HG03159 (cell line): Measurements from ENCODE around the gene TANC1.

ENCODE experiments used
- ATAC-seq: cut with Tn5 transposase; IDR thresholded peaks from one replicate; pipeline ENCODE4 v1.9.1; 2021; ENCODE audit warnings: mild to moderate bottlenecking, moderate library complexity; ENCODE audit not compliant: unreplicated experiment

The TANC1 gene

GRCh38 chr2:159243529-159243928 is 275.1 kb downstream of the TANC1 start:
- ATAC-seq: no peak

GRCh38 chr2:159246325-159246988 is 278.0 kb downstream of the TANC1 start:
- no peak for ATAC-seq

- no peak for ATAC-seq
These were observed 281.7 kb downstream of the TANC1 start for GRCh38 chr2:159249990-159250715.

- ATAC-seq: no peak
These were observed 283.1 kb downstream of the TANC1 start for GRCh38 chr2:159251296-159252173.

- ATAC-seq: no peak
These were observed 284.5 kb downstream of the TANC1 start for GRCh38 chr2:159252905-159253304.

GRCh38 chr2:159256159-159256558 is 287.7 kb downstream of the TANC1 start:
- ATAC-seq: no peak

- no peak for ATAC-seq
These were observed 293.8 kb downstream of the TANC1 start for GRCh38 chr2:159262226-159262625.

- ATAC-seq: no peak
These were observed 294.5 kb downstream of the TANC1 start for GRCh38 chr2:159262904-159263303.

GRCh38 chr2:159265171-159265576 is 296.7 kb downstream of the TANC1 start:
- no peak for ATAC-seq

- ATAC-seq: peak; percentile 79
These were observed 298.1 kb downstream of the TANC1 start for GRCh38 chr2:159266554-159266953.

GRCh38 chr2:159267921-159268320 is 299.5 kb downstream of the TANC1 start:
- ATAC-seq: no peak

DNA sequence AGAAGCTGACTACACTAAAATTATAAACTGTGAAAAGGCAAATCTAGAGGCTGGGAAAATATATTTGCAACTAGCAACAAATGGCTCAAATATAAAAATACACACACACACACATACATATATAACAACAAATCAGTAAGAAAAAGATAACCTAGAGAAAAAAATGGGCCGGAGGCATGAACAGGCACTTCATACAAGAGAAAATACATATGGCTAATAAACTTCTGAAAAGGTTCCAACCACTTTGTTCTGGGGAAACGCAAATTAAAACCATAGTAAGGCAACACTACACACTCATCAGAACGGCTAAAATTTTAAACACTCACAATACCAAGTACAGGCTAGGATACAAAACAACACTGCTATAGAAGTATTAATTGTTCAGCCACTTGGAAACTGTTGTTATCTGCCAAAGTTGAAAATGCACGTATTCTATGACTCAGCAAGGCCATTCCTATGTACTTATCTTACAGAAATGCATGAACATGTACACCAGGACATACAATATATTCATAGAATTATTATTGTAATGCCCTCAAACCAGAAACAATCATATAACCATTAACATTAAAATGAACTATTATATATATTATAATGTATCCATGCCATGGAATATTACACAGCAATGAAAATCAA is 302.4 kb downstream of the TANC1 start:
- ATAC-seq: no peak

DNA sequence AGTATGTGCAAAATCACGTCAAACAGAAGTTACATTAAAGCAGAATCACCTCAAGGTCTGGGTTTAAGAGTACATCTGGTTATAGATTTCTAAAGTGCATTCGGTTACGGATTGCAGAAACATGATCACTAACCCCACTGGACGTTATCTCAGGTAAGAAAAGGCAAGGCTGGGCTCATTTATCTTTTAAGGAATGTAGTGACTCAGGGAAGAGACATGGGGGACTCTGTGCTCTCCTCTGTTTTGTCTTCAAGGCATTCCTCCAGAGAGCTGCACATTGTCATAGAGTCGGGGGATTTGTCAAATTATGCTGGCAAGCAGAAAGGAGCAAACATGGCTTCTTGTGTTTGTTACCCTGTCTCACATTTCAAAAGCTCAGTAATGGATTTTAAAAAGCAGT is 303.7 kb downstream of the TANC1 start:
- no peak for ATAC-seq

DNA sequence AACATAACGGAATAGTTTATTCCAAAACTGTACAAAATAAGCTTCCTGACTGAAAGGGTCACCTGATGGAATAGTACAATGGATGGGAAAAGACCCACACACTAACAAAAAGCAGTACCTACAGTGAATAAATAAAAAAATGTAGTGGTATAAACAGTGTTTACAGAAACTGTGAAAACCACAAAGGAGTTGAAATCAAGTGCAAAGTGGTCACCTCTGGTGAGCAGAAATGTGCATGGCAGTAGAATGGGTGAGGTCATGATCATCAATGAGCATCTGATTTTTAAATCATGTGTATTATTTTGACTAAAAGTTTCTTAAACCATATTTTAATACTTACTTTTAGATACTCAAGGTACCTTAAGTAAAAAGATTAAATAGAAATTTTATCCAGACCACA is 306.7 kb downstream of the TANC1 start:
- ATAC-seq: no peak

- no peak for ATAC-seq
These were observed 311.3 kb downstream of the TANC1 start for GRCh38 chr2:159279700-159280099.

- ATAC-seq: no peak
These were observed 312.6 kb downstream of the TANC1 start for GRCh38 chr2:159281002-159281401.
